ENCODE measurements around the gene SSH2. TPM values are rescaled to one million over a fixed set of nuclear protein-coding genes. Genes with fewer than 3 reads are reported as not detected.
"Not testable (repeated sequence)": the region's sequence is repeated elsewhere in the genome, so short reads cannot be mapped to it uniquely, and the experiment has no call there.

SSH2 gene
- total RNA-seq = 10 to 100 TPM; 36.1 to 41.5 TPM
- long read RNA-seq, partial matches to known transcripts = 0 of 19 reads
- long read RNA-seq, other reads (novel, unspliced or antisense) = 19 of 19 reads

DNA sequence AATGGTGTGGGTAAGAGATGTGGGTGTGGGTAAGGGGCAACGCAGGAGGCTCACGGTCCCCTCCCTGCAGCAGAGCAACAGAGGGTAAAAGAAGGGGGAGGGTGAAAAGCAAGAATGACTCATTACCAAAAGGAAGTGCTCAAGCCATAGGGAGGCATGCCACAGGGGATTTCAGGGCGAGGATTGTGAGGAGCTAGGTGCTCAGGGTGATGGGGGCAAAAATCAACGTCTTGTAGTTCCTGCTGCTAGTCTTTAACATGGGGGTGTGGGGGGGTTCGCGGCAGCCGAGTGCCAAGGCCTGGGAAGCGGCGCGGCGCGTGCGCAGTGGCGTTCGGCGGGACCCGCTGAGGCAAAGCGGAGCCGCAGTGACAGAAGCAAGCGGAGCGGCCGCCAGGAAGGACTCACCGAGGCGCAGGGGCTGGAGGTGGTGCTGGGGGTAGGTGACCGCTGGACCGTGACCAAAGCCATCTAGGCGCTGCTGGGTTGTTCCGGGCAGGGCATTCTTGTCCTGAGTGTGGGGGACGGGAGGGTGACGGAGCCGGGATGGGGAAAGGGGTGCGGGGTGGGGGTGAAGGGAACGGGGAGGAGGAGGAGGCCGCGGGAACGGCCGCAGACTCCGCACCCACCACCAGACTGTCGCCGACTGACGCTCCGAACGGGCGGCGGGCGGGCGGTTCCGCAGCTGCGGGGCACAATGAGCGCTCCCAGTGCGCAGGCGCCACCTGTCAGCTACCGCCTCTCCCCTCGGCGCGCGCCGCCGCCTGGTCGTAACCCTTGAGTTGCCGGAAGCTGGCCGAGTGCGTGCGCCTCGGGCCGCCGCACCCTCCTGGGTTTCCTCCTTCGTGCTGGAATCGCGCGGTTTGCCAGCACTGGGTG is at the start of gene SSH2:
Gene SSH2, minus strand, starts transcription at position 696 of the 876 bp plus-strand sequence. Its CDS starts 228 bp downstream, at position 468.
- ATAC-seq (peak; percentile 87), DNase-seq (peak; percentile 91 to 95)
- intact Hi-C loops (cut with DNase I, micrococcal nuclease) = loop anchor here (5.0 to 10.0 kb wide), 2 partner anchors 122 to 125 kb away; no protein-coding TSS in a partner anchor

DNA sequence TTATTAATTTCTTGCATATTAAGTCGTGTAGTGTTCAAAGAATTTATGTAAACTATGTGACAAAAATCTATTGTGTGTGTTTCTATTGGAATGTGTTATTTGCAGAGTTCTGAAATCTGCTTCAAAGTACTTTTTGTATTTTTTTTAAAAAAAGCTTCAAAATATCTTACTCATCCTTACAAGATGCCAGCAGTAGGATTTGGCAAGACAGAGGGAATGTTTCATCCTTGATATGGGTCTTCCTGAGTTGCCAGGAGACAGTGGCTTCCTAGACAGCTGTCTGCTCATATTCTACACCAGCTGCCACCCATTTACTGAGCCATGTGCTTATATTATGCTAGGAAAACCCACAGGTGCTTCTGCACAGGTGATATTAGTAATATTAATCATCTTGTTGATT is 47.8 kb upstream of the SSH2 start:
- ATAC-seq (no peak), DNase-seq (no peak)
- intact Hi-C loops (cut with DNase I, micrococcal nuclease) = no loop called here

GRCh38 chr17:29973005-29973404 is 43.0 kb upstream of the SSH2 start:
- intact Hi-C loops (cut with DNase I, micrococcal nuclease) = no loop called here
- ATAC-seq (peak; percentile 100), DNase-seq (peak; percentile 30 to 48)

DNA sequence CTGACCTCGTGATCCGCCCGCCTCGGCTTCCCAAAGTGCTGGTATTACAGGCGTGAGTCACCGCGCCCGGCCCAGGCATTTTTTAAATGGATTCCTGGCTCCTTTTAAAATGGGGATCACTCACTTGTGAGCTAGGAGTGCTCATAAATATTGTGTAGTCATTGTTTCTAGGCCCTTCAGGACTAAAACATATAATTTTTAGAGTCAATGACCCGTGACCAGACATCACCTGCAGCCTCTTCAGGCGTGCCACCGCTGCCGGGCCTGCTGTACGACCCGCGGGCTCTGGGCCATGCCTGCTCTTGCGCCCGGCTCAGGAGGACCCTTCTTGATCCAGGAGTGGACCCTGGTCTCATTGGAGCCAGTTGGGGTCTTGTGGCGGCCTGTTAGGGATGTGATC is 42.2 kb upstream of the SSH2 start:
- DNase-seq = peak in 1 of 2 donors; percentile 6
- ATAC-seq = no peak
- intact Hi-C loops (cut with DNase I, micrococcal nuclease) = no loop called here

DNA sequence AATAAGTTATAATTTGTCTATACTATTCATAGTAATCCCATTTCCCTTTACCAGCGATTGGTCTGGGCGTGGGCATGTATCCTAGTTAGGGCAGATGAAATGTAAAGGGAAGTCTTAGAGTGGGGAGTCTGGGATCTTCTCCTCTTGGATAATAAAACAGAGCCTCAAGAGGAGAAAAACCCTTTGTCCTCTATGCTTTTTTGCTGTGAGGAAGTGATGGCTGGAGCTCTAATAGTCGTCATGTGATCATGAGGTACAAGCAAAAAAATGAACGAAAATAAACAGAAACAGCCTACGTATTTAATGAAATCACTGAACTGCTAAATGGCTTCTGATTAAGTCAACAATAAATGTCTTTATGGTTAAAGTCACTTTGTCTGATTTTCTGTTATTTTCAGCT is 38.2 kb upstream of the SSH2 start:
- intact Hi-C loops (cut with DNase I, micrococcal nuclease) = no loop called here
- ATAC-seq (no peak), DNase-seq (no peak)

GRCh38 chr17:29962656-29963055 is 32.6 kb upstream of the SSH2 start:
- ATAC-seq = no peak
- no peak for DNase-seq
- intact Hi-C loops (cut with DNase I, micrococcal nuclease) = no loop called here

DNA sequence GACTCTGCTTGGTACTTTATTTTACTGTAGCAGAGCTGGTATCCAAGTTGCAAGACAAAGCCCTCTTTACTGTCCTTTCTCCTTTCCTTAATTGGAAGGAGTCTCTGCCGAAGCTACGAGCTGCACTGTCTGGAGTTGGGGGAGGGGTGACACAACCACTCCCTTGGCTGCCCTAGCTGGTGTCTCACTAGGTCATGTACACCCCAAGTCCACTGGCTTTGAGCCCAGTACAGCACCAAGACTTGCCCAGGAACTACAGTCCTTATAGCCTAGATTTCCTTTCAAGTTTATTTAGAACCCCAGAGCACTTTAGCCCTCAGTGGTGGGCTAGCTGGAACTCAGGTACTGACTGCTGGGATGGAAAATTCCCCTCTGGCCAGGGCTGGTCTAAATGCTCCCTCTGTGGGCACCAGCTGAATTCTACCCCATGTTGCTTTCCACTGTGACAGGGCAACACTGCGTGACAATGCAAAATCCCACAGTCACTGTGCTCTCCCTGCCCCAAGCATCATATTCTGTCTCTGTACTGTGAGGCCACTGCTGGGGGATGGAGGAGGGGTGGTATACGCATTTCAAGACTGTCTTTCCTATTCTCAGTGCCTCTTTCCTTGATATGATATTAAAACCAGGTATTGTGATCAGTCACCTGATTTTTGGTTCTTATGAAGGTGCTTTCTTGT is 29.8 kb upstream of the SSH2 start:
- DNase-seq (no peak), ATAC-seq (no peak)
- intact Hi-C loops (cut with DNase I, micrococcal nuclease) = no loop called here

GRCh38 chr17:29958947-29959657 is 29.1 kb upstream of the SSH2 start:
- ATAC-seq = no peak
- intact Hi-C loops (cut with DNase I, micrococcal nuclease) = no loop called here

GRCh38 chr17:29957488-29957887 is 27.5 kb upstream of the SSH2 start:
- ATAC-seq; DNase-seq; intact Hi-C loops (cut with DNase I, micrococcal nuclease): not testable (repeated sequence)

More at GRCh38 chr17:29958947-29959657, 29.1 kb upstream of the SSH2 start:
- DNase-seq = no peak

DNA sequence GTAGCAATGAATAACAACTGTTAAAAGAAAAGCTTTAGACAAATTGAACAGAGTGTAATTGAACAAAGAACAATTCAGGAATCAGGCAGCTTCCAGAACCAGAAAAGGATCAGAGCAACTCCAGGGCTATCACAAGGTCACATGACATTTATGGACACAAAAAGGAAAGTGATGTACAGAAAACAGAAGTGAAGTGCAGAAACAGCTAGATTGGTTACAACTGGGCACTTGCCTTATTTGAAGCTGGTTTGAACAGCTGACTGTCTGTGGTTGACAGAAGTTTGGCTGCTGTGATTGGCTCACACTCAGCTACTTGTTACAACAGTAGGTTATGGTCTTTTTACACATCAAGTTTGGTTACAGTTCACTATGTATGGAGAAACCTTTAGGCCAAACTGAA is 26.2 kb upstream of the SSH2 start:
- intact Hi-C loops (cut with DNase I, micrococcal nuclease) = no loop called here
- ATAC-seq (no peak), DNase-seq (no peak)

DNA sequence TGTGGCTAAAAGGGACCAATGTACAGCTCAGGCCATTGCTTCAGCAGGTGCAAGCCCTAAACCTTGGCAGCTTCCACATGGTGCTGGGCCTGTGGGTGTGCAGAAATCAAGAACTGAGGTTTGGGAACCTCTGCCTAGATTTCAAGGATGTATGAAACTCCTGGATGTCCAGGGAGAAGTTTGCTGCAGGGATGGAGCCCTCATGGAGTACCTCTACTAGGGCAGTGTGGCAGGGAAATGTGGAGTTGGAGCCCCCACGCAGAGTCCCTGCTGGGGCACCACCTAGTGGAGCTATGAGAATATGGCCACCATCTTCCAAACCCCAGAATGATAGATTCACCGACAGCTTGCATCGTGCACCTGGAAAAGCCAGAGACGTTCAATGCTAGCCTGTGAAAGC is 24.4 kb upstream of the SSH2 start:
- intact Hi-C loops (cut with DNase I, micrococcal nuclease) = no loop called here
- DNase-seq (no peak), ATAC-seq (no peak)

DNA sequence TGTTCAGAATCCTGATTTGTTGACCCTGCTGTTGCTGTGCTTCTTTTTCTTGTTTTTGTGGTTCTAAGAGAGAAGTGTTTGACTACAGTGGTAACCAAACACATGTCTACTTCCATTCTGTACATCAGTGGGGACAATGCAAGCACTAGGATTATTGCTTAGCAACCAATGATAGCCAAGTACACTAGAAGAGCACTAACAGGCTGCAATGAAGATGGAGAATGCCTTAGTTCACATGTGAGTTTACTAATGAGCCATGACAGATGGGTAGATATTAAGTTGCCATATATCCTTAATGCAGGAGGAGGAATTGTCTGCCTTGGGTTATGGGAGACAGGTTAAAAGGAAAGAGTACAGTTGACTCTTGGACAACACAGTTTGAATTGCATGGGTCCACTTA is 19.7 kb upstream of the SSH2 start:
- ATAC-seq = no peak
- intact Hi-C loops (cut with DNase I, micrococcal nuclease) = no loop called here
- DNase-seq = no peak

- DNase-seq (no peak), ATAC-seq (no peak)
- intact Hi-C loops (cut with DNase I, micrococcal nuclease) = no loop called here
Observed at GRCh38 chr17:29948448-29949215, 18.6 kb upstream of the SSH2 start.

DNA sequence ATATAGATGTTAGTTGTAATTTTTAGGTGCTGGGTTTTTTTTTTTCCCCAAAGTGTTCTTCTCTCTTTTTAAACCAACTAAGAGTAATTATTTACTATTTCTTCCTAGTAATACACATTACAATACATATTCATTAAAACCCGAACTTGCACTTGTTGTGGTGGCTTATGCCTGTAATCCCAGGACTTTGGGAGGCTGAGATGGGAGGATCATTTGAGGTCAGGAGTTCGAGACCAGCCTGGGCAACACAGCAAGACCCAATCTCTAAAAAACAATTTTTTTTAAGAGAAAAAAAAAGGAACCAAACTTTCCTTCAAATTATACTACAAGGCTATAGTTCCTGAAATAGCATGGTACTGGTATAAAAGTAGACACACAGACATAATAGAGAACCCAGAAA is 15.3 kb upstream of the SSH2 start:
- no peak for ATAC-seq

GRCh38 chr17:29941334-29941733 is 11.3 kb upstream of the SSH2 start, which contains the start of gene EFCAB5:
Gene EFCAB5, plus strand, starts transcription at chr17:29941634. Its CDS starts 163 bp downstream, at chr17:29941797.
- intact Hi-C loops (cut with DNase I, micrococcal nuclease) = no loop called here

More for the DNA sequence above, 15.3 kb upstream of the SSH2 start:
- no peak for DNase-seq
- intact Hi-C loops (cut with DNase I, micrococcal nuclease) = no loop called here

DNA sequence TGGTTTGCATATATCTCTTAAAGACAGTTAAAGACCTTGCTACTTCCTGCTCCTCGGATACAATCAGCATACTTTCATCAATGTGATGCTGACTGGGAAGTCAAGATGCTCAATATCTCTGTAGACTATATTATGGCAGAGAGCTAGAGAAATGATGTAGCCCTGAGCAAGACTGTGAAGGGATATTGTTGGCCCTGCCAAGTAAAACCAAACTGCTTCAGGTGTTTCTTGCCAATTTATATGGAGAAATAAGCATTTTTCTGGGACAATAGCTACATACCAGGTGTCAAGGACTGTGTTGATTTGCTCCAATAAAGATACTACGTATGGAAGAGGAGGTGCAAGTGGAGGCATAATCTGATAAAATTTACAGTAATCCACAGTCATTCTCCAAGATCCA is 6.7 kb upstream of the SSH2 start:
- intact Hi-C loops (cut with DNase I, micrococcal nuclease) = no loop called here

More at GRCh38 chr17:29941334-29941733, 11.3 kb upstream of the SSH2 start, which contains the start of gene EFCAB5:
- DNase-seq (no peak), ATAC-seq (no peak)

DNA sequence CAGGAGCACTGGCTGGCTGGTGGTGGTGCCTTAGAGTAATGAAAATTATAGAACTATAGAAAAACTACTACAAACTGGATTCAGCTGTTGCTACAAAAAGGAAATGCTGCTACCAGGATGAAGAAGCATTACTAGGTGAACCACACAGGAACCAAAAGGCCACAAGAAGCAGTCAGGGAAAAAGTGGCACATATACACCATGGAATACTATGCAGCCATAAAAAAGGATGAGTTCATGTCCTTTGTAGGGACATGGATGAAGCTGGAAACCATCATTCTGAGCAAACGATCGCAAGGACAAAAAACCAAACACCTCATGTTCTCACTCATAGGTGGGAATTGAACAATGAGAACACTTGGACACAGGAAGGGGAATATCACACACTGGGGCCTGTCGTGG is 5.9 kb upstream of the SSH2 start:
- ATAC-seq; DNase-seq; intact Hi-C loops (cut with DNase I, micrococcal nuclease): not testable (repeated sequence)

More for the DNA sequence above, 6.7 kb upstream of the SSH2 start:
- DNase-seq (no peak), ATAC-seq (no peak)

DNA sequence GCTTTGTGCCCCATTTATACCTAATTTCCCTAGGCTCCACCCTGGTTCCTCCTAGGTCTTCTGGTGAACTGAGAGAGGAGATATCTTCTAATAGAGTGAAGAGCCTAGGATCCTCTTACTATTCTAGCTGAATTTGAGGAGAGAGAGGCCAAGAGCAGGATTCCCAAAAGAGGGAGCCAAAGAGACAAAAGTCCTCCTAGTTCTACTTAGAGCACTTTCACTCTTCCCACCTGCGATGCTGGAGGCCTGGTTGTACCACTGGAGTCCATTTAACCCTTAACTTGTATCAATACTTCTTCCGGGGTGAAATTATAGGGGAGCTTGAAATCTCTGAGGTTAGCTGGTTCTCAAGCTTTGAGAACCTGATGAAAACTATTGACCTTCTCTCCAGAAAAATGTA is 3.4 kb upstream of the SSH2 start:
- intact Hi-C loops (cut with DNase I, micrococcal nuclease) = loop anchor here in 1 of 2 donors (5.0 kb wide), 1 partner anchor 126 kb away; no protein-coding TSS in a partner anchor
- DNase-seq = no peak
- ATAC-seq = no peak
